ENCODE results near the gene TIMMDC1. TPM values are rescaled to one million over a fixed set of nuclear protein-coding genes. Genes with fewer than 3 reads are reported as not detected.

TIMMDC1 gene
- polyA plus RNA-seq, 1 of the 3 experiments (the other 2 are of a cell fraction) = 128 TPM

DNA sequence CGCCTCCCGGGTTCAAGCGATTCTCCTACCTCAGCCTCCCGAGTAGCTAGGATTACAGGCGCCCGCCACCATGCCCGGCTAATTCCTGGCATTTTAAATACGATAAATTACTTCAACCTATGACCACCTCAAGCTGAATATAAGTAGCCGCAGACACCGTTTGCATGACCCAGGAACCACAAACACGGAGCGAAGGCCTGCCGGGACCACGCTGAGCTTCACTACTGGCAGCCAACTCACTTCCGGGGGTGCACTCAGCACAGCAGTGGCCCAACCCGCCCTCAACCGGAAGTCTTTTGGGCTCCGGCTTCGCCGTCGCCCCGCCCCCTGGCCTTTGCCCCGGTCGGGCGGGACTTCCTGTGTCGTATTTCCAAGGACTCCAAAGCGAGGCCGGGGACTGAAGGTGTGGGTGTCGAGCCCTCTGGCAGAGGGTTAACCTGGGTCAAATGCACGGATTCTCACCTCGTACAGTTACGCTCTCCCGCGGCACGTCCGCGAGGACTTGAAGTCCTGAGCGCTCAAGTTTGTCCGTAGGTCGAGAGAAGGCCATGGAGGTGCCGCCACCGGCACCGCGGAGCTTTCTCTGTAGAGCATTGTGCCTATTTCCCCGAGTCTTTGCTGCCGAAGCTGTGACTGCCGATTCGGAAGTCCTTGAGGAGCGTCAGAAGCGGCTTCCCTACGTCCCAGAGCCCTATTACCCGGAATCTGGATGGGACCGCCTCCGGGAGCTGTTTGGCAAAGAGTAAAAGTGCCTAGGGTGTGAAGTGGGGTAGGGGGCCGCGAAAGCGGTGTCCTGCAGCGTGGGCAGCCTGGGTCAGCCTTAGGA, at the start of gene TIMMDC1 (continued):
- TF ChIP-seq, protein P1, sequence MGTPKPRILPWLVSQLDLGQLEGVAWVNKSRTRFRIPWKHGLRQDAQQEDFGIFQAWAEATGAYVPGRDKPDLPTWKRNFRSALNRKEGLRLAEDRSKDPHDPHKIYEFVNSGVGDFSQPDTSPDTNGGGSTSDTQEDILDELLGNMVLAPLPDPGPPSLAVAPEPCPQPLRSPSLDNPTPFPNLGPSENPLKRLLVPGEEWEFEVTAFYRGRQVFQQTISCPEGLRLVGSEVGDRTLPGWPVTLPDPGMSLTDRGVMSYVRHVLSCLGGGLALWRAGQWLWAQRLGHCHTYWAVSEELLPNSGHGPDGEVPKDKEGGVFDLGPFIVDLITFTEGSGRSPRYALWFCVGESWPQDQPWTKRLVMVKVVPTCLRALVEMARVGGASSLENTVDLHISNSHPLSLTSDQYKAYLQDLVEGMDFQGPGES (IDR thresholded peaks at IDR 0.05; ENCODE audit: low read depth, low read length) = no peak

- peaks cover 88% of the 10 kb centered on the region for H3K79me2 ChIP-seq (ENCODE audit: insufficient read depth)
- ChIA-PET POLR2A (interaction anchor here (0.6 kb wide), 1 partner anchor 9 kb away, joined by 3 read pairs; the partner anchor contains the start of gene TMEM39A), CTCF (interaction anchor here (1.5 kb wide), 1 partner anchor 9 kb away, joined by 3 read pairs; the partner anchor contains the start of gene TMEM39A)
Observed at GRCh38 chr3:119453822-119454221, 44.5 kb upstream of the TIMMDC1 start.

More at GRCh38 chr3:119453822-119454221, 44.5 kb upstream of the TIMMDC1 start:
- Histone ChIP-seq H3K27ac (ENCODE audit: low read depth in 2 of 2, low read length in 1 of 2) (no peak overlapping the region), H3K9me3 (no peaks in the 10 kb centered on the region), H3K4me2 (no peak overlapping the region), H3K36me3 (replicated peaks in 1 of 2; ENCODE audit: control insufficient read depth in 1 of 2, insufficient read depth in 2 of 2, low read length in 1 of 2) (peaks cover 73 to 94% of the 10 kb centered on the region in 2 experiments), H3K4me1 (ENCODE audit: control insufficient read depth in 1 of 2, insufficient read depth in 2 of 2, low read depth in 1 of 2, low read length in 1 of 2) (no peaks in the 10 kb centered on the region), H3K9ac (no peak overlapping the region), H4K20me1 (ENCODE audit: insufficient read depth) (peaks cover 19% of the 10 kb centered on the region; the same call in 1 of the 2 replicates), H3K4me3 (ENCODE audit: low read depth in 2 of 2, low read length in 1 of 2) (no peak overlapping the region), H3K9me2 (no peaks in the 10 kb centered on the region), H3F3A (replicated peaks; ENCODE audit: insufficient read depth) (peaks cover 7% of the 10 kb centered on the region), H3K27me3 (ENCODE audit: insufficient read depth) (no peaks in the 10 kb centered on the region), H2AFZ (ENCODE audit: low read depth) (no peak overlapping the region)
- no peak for TF ChIP-seq RFX5 (IDR thresholded peaks at IDR 0.05; ENCODE audit: low read length)
- no peak for TF ChIP-seq SIN3A (IDR thresholded peaks at IDR 0.05; ENCODE audit: borderline replicate concordance, low read depth, low read length)
- no peak for TF ChIP-seq CHD2 (IDR thresholded peaks at IDR 0.05; ENCODE audit: low read length, partially characterized antibody)
- TF ChIP-seq, protein P1 (IDR thresholded peaks at IDR 0.05; ENCODE audit: low read depth, low read length) = no peak
- TF ChIP-seq EZH2phosphoT487 (IDR thresholded peaks at IDR 0.05; ENCODE audit: borderline replicate concordance, low read depth) = no peak
- TF ChIP-seq, protein P2, sequence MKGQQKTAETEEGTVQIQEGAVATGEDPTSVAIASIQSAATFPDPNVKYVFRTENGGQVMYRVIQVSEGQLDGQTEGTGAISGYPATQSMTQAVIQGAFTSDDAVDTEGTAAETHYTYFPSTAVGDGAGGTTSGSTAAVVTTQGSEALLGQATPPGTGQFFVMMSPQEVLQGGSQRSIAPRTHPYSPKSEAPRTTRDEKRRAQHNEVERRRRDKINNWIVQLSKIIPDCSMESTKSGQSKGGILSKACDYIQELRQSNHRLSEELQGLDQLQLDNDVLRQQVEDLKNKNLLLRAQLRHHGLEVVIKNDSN (IDR thresholded peaks at IDR 0.05; ENCODE audit: borderline replicate concordance, low read depth) = no peak
- no peak for TF ChIP-seq FOXJ3 (CRISPR knock-in tag; IDR thresholded peaks at IDR 0.05)
- TF ChIP-seq ELF1 (IDR thresholded peaks at IDR 0.05) = no peak
- no peak for TF ChIP-seq FOXM1 (IDR thresholded peaks at IDR 0.05; ENCODE audit: low read depth)
- TF ChIP-seq, protein P3, sequence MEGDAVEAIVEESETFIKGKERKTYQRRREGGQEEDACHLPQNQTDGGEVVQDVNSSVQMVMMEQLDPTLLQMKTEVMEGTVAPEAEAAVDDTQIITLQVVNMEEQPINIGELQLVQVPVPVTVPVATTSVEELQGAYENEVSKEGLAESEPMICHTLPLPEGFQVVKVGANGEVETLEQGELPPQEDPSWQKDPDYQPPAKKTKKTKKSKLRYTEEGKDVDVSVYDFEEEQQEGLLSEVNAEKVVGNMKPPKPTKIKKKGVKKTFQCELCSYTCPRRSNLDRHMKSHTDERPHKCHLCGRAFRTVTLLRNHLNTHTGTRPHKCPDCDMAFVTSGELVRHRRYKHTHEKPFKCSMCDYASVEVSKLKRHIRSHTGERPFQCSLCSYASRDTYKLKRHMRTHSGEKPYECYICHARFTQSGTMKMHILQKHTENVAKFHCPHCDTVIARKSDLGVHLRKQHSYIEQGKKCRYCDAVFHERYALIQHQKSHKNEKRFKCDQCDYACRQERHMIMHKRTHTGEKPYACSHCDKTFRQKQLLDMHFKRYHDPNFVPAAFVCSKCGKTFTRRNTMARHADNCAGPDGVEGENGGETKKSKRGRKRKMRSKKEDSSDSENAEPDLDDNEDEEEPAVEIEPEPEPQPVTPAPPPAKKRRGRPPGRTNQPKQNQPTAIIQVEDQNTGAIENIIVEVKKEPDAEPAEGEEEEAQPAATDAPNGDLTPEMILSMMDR (IDR thresholded peaks at IDR 0.05) = no peak
- no peak for TF ChIP-seq JUND (IDR thresholded peaks at IDR 0.05)
- no peak for TF ChIP-seq TEAD4 (IDR thresholded peaks at IDR 0.05; ENCODE audit: borderline replicate concordance, insufficient read depth)
- no peak for TF ChIP-seq GABPA (IDR thresholded peaks at IDR 0.05; ENCODE audit: low read depth)
- TF ChIP-seq MAX (IDR thresholded peaks at IDR 0.05; ENCODE audit: low read depth) = no peak
- no peak for TF ChIP-seq RXRA (IDR thresholded peaks at IDR 0.05; ENCODE audit: borderline replicate concordance, low read depth)
- no peak for TF ChIP-seq MXI1 (IDR thresholded peaks at IDR 0.05; ENCODE audit: low read depth, low read length)
- no peak for DNase-seq
- WGBS (ENCODE audit: low lambda C conversion rate) = 87% methylated on average over 1 of the region's 1 CpG
